ENCODE measurements around the gene RRAS2. TPM values are rescaled to one million over a fixed set of nuclear protein-coding genes. Genes with fewer than 3 reads are reported as not detected.

The RRAS2 gene
- total and polyA plus RNA-seq, 2 donors (not counting 3 experiments of a cell fraction or from before 2014, with no cell fraction given), result 30.1 to 80.5 TPM

DNA sequence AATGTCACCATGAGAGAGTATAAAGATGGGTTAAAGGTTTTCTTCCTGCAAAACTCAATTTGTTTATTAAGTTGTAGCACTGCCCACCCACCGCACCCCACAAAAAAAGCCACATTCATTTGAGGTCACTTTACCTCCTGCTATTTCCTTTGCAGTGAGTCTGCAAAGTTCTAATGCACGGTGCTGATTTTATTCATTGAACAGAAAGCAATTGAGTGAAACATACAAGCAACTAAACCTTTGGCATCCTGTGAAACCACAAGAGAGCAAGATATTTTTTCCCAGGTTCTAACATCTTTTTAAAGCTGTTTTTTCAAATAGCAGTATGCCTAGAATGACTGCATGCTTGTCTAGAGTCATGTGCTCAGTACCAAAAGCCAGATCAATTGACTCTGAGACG, 39.0 kb downstream of the RRAS2 start:
- no peak overlapping the region for H3K4me2 ChIP-seq (ENCODE audit: insufficient read depth, low read length)
- CTCF ChIA-PET, result interaction anchor here (0.9 to 6.3 kb wide), 7 partner anchors 10 to 135 kb away, joined by 3 to 44 read pairs (median 5); no protein-coding TSS in a partner anchor

More for the DNA sequence above, 39.0 kb downstream of the RRAS2 start:
- no peak overlapping the region for H2AFZ ChIP-seq (ENCODE audit: low read depth, low read length)
- H3K9ac ChIP-seq (replicated peaks; ENCODE audit: extremely low read depth, insufficient read depth, low read length), result peak overlapping the region; percentile 9
- no peaks in the 10 kb centered on the region for H3K36me3 ChIP-seq (ENCODE audit: control insufficient read depth in 2 of 2, extremely low read depth in 1 of 2, insufficient read depth in 2 of 2, low read length in 2 of 2)
- peaks cover 85% of the 10 kb centered on the region for H3K79me2 ChIP-seq (ENCODE audit: control insufficient read depth, insufficient read depth, low read length)
- H3K9me3 ChIP-seq (replicated peaks; ENCODE audit: control insufficient read depth, insufficient read depth, low read length), result no peaks in the 10 kb centered on the region
- no peaks in the 10 kb centered on the region for H3K9me1 ChIP-seq (replicated peaks; ENCODE audit: control insufficient read depth, extremely low read depth, insufficient read depth, low read length)
- no peak for FAIRE-seq
- H4K20me1 ChIP-seq (replicated peaks; ENCODE audit: control insufficient read depth, extremely low read depth, insufficient read depth, low read length), result no peaks in the 10 kb centered on the region
- POLR2A ChIA-PET, result interaction anchor here (0.7 kb wide), 1 partner anchor 140 kb away, joined by 5 read pairs; no protein-coding TSS in a partner anchor
- no peaks in the 10 kb centered on the region for H3K27me3 ChIP-seq (ENCODE audit: control insufficient read depth in 2 of 2, insufficient read depth in 2 of 2, low read length in 2 of 2)
- peaks cover 69% of the 10 kb centered on the region for H3K4me1 ChIP-seq (ENCODE audit: control insufficient read depth, extremely low read depth, insufficient read depth, low read length)
- intact Hi-C loops (cut with micrococcal nuclease) (no loop called here), dilution Hi-C loops (cut with MboI; ENCODE audit: extremely low pct_ligation_motif_present, low sequenced_read_pairs) (no loop called here)
- H3K4me3 ChIP-seq (replicated peaks in 1 of 3; ENCODE audit: insufficient read depth in 1 of 3, low read depth in 1 of 3, low read length in 3 of 3), result no peak overlapping the region
- BruUV-seq (replicated peaks), result no TSS peak
- no peak for DNase-seq (ENCODE audit: low read depth, low spot score)
- no peak for TF ChIP-seq FOS (IDR thresholded peaks at IDR 0.05; ENCODE audit: borderline replicate concordance, insufficient read depth, low read length)
- TF ChIP-seq, protein P1, sequence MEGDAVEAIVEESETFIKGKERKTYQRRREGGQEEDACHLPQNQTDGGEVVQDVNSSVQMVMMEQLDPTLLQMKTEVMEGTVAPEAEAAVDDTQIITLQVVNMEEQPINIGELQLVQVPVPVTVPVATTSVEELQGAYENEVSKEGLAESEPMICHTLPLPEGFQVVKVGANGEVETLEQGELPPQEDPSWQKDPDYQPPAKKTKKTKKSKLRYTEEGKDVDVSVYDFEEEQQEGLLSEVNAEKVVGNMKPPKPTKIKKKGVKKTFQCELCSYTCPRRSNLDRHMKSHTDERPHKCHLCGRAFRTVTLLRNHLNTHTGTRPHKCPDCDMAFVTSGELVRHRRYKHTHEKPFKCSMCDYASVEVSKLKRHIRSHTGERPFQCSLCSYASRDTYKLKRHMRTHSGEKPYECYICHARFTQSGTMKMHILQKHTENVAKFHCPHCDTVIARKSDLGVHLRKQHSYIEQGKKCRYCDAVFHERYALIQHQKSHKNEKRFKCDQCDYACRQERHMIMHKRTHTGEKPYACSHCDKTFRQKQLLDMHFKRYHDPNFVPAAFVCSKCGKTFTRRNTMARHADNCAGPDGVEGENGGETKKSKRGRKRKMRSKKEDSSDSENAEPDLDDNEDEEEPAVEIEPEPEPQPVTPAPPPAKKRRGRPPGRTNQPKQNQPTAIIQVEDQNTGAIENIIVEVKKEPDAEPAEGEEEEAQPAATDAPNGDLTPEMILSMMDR (IDR thresholded peaks at IDR 0.05; ENCODE audit: extremely low read depth in 1 of 2, insufficient read depth in 1 of 2, low read depth in 1 of 2, low read length in 2 of 2), result no peak
- TF ChIP-seq POLR2AphosphoS5 (IDR thresholded peaks at IDR 0.05; ENCODE audit: insufficient read depth, low read depth, low read length), result no peak
- no peak for TF ChIP-seq POLR2A (IDR thresholded peaks at IDR 0.05; ENCODE audit: low read depth, low read length)
- TF ChIP-seq, protein P2, sequence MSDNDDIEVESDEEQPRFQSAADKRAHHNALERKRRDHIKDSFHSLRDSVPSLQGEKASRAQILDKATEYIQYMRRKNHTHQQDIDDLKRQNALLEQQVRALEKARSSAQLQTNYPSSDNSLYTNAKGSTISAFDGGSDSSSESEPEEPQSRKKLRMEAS (IDR thresholded peaks at IDR 0.05; ENCODE audit: insufficient read depth, insufficient read length), result no peak
- no peak for TF ChIP-seq EZH2 (IDR thresholded peaks at IDR 0.05; ENCODE audit: borderline replicate concordance, low read depth, low read length, severe bottlenecking)
- TF ChIP-seq GATA2 (IDR thresholded peaks at IDR 0.05; ENCODE audit: insufficient read depth, insufficient read length, low read depth, low read length), result no peak
- TF ChIP-seq JUN (IDR thresholded peaks at IDR 0.05; ENCODE audit: borderline replicate concordance, insufficient read depth, insufficient read length, low read depth), result no peak
- TF ChIP-seq MYC (IDR thresholded peaks at IDR 0.05; ENCODE audit: low read depth, low read length), result no peak
- no peak overlapping the region for H3K27ac ChIP-seq (ENCODE audit: insufficient read depth, low read depth, low read length)

Measured in endothelial cell of umbilical vein (primary cell).